Erythroblast (primary cell): ENCODE data around the gene ISL2.

Experiments used
- GATA1 ChIP-seq: IDR thresholded peaks from 2 replicates; pipeline ENCODE4 v1.6.1; 2011; ENCODE audit warnings: low read depth, mild to moderate bottlenecking, control low read depth, low read length, moderate library complexity
- POLR2A ChIP-seq: IDR thresholded peaks from 2 replicates; pipeline ENCODE4 v1.6.1; 2011; ENCODE audit warnings: mild to moderate bottlenecking, low read length

DNA sequence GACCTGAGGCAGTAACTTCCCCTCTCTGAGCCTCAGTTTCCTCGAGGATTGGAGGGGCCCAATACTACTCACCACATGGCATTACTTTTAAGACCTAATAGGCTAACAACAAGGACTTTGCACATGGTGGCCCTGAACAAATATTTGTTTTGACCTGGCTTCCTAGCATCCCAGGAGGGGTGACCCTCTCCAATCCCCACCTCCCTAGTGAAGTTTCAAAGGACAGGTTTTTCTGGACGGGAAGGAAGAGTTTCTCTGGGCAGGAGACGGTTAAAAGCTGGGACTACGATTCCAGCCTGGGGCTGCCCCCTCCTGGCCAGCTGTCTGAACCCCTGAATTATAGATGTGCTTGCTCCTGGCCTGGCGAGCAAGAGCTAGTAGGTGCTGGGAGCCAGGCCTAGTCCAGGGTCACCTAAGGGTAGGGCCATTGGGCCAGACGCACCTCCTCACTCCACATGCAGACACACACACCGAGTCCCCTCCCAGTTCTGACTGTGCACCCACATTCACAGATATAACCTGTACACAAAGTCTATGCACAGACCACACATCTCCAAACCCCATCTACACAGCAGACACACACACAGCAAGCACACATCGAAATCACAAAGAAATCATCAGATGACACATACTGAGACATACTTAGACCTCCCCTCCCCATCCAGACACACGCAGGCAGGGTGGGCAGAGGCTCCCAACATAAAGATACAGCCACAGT lies 2.7 kb upstream of the ISL2 start:
- TF ChIP-seq POLR2A (no peak), GATA1 (no peak)
